ENCODE measurements around the gene TGM1.

TGM1 gene

GRCh38 chr14:24271134-24271833 is 8.3 kb upstream of the TGM1 start, which contains the start of gene RABGGTA:
Gene RABGGTA, minus strand, starts transcription at chr14:24271597. Its CDS starts 482 bp downstream, at chr14:24271115.
- peak; percentile 91 for DNase-seq (ENCODE audit: low spot score)

GRCh38 chr14:24270537-24271133 is 7.7 kb upstream of the TGM1 start:
- no peak for DNase-seq (ENCODE audit: low spot score)

DNA sequence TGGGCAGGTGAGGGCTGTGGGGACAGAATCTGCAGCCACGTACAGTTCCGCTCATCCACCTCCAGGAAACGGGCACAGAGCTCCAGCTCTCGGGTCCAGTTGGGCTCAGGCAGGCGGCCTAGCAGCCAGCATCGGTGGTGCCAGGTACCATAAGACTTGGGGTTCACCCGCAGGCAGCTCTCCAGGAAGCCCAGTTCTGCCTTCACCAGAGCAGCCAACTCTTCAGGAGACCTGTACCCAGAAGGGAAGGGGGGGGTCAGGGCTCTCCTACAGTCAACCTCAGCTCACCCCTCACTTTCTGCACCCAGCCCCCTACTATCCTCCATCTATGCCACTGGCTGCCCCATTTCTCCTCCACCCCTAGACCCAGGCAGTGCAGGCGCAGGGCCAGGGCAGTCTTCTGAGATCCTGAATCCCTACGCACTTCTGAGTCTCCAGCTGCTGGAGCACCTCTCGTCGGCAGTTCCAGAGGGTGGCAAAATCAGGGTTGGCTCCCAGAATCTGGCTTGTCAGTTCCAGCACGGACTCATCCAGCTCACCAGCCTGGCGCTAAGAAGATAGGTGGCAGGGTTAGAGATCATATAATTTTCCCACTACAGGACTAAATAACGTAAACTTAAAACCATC is 7.0 kb upstream of the TGM1 start:
- DNase-seq (ENCODE audit: low spot score), result no peak

DNA sequence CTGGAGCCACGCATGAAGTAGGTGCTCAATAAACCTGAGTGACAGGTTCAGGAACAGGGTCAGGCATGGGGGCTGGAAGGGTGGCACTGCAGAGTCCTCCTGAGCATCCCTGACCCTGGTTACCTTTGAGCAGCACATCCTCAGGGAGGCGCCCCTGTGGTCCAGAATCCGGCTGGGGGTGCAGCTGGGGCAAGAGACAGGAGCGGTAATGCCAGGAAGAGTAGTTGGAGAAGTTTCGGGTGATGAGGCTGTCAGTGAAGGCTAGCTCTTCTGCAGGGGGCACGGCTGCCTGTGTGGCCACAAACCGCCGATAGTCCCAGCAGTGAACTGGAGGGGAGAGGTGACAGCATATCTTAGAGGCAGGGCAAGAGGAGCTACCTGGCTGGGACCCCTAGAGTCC is 6.4 kb upstream of the TGM1 start:
- no peak for DNase-seq (ENCODE audit: low spot score)

DNA sequence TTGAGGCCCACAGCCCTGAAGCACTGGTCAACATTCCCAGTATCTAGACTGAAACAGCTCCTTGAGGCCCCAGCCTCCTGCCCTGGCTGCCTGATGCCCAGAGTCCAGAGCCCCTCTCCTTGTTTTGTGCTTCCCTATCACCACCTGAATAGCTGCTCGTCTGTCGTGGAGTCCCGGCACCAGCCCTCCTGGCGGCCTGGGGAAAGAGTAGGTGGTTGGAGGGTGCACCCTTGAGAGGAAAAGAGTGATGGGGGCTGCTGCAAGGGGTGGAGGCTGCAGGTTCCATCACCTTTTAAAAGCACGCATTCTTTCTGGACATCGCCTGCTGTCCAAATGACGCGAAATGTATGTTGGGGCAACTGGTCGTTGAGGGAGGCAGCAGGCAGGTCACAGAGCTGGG is 5.2 kb upstream of the TGM1 start:
- no peak for DNase-seq (ENCODE audit: low spot score)

- DNase-seq (ENCODE audit: low spot score), result no peak
These were observed 4.5 kb upstream of the TGM1 start for GRCh38 chr14:24267516-24267915.

GRCh38 chr14:24266344-24267244 is 3.6 kb upstream of the TGM1 start:
- DNase-seq (ENCODE audit: low spot score), result no peak

DNA sequence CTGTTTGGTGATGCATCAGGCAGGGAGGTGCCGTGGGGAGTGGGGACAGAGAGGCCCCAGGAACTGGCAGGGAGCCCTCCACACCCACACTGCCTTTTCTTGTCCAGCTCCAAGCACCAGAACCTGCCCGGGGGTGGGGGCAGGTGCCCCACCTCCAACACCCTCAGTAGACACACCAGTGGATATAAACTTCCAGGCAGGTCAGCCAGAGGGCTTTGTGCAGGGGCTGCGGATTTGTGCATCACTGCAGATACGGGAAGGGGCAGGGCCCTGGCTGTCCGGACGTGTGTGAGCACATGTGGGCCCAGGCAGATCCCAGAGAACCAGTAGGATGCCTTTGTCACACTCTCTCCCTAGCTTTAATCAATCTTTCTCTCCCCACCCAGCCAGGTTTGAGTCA is 1.3 kb upstream of the TGM1 start:
- DNase-seq (ENCODE audit: low spot score), result no peak

DNA sequence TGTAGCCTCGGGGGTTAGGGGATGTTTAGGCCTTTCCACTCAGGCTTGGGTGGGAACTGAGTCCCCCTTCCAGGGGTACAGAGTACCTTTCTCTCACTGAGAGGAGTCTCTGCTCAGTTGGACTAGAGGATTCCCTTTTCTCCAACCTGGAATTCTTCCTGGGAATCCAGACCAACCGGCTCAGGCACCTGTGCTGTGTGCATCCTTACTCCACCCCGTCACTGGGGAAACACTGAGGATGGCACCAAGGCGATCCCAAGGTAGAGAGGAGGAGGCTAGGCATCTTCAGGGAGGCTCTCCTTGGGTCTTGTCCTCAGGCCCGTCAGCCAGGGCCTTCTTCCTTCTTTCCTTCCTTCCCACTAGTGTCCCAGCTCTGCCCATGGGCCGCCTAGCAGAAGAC is 871 bp upstream of the TGM1 start:
- DNase-seq (ENCODE audit: low spot score), result no peak

DNA sequence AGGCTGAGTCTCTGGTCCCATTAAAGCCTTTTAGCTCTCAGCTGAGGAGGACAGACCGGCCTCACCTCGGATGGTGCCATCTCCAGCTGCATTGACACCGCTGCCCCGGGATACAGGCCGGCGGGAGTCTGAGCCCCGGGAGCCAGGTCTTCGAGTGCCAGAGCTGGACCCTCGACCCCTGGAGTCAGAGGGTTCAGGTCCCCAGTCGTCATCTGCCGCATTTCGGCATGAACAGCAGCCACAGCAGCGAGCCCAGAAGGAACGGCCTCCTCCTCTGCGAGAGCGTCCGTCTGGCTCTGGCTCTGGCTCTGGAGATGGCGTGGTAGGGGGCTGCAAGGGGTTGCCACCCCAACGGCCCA is 1.0 kb downstream of the TGM1 start:
- no peak for DNase-seq (ENCODE audit: low spot score)

GRCh38 chr14:24261256-24261968 is 1.6 kb downstream of the TGM1 start:
- no peak for DNase-seq (ENCODE audit: low spot score)

GRCh38 chr14:24260780-24261157 is 2.2 kb downstream of the TGM1 start:
- no peak for DNase-seq (ENCODE audit: low spot score)

DNA sequence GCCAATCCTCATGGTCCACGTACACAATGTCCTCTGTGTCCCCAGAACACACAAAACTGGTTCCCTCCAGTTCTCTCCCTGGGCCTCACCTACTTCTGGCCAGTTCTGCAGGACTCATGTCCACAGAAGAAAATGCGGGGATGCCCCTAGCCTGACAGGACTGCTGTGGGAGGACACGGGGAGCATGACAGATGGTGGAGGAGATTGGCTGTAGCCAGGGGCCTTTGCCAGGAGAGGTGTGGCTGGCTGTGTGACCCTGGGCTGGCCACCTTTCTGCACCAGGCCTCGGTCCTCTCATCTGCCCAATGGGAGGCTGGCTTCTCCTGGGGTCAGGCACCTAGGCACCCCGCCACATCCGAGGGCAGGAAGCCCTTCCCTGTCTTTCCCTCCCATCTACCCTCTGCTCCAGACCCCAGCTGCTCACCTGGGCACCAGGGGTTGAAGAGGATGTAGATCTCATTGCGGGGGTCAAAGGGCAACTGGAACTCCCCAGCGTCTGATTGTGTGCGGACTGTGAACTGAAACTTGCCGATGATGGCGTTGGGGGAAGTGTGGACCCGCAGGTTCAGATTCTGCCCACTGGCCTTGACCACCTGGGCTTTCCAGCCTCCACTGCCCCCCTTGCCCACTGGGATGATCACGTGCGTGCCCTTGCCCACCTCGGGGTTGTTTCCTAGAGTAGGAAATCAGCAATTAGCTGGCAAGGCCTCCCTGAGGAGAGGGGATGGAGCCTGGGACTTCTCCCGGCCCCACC is 2.8 kb downstream of the TGM1 start:
- no peak for DNase-seq (ENCODE audit: low spot score)

DNA sequence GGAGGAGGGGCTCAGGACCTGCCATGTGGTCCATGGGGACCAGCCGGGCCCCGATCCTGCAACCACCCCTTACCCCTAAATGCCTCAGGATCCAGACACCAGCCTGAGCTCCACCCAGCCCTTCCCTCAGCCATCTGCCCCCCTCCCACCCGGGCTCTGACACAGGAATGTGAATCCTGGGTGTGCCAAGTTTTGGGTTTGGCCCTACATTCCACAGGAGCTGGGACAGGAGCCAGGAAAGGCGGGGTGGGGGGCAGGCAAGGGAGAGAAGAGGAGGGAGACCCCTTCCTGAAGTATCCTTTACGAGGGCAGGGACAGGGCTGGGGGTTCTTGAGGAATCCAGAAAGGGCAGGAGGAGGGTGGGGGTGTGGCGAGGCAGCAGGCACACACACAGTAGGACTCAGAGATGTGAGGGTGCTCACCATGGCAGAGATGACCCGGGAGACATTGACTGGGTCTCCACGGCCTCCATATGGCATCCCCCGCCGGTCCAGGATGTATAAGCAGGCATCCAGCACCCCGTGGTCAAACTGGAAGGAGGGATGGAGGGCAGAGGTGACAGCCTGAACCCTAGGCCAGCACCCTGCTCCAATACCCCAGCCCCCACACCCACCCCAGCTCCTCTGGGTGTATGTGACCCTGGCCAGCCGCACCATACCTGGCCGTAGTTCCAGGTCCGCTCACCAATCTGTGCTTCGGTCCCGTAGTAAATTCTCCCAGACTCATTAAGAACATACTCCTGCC is 3.5 kb downstream of the TGM1 start:
- DNase-seq (ENCODE audit: low spot score), result no peak

- DNase-seq (ENCODE audit: low spot score), result no peak
These were observed 4.3 kb downstream of the TGM1 start for GRCh38 chr14:24258548-24259265.

GRCh38 chr14:24258119-24258518 is 4.9 kb downstream of the TGM1 start:
- DNase-seq (ENCODE audit: low spot score), result no peak

GRCh38 chr14:24256960-24257359 is 6.0 kb downstream of the TGM1 start:
- no peak for DNase-seq (ENCODE audit: low spot score)

DNA sequence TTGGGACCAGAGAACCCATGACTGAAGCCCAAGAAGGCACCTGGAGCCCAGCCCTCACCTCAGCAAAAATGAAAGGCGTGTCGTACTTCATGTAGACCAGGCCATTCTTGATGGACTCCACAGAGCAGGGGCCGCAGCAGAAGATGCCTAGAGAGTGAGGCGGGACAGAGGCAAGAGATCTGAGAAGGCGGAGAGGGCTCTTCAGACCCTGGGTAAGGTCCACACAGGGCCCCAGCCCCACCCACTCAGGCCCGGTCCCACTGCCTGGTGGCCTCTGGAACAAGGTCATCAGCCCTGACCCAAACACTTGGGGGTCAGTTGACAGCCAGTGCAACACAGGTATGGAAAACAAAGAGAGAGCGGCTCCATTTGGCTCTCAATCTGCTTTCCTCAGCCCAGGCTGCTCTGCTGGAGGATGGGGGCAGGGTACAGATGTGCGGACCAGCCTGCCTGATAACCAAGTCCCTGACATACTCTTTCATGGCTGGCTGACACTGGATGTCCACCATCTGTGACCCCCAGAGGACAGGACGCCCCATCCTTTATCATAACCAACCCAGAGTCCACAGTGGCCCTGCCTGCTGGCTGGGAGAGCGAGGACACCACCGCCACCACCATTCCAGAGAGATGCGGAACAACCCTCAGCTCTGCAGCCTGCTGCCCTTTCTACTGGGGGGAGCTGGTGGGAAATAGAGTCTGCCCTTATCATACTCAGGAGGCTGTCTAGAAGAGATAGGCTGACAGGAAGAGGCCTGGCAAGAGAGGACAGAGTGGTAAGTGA is 6.9 kb downstream of the TGM1 start:
- no peak for DNase-seq (ENCODE audit: low spot score)

GRCh38 chr14:24255438-24255837 is 7.5 kb downstream of the TGM1 start:
- no peak for DNase-seq (ENCODE audit: low spot score)
